GM06990 (cell line): Measurements from ENCODE around the gene PTPA.

Experiments used
- DNase-seq: peaks from one replicate; pipeline ENCODE4 v3.0.0-alpha.2; 2011; ENCODE audit not compliant: insufficient read length; ENCODE audit errors: extremely low read depth
- H3K27me3 ChIP-seq: replicated peaks from 2 replicates; pipeline ENCODE4 v1.6.0; 2011; ENCODE audit warnings: low read length; ENCODE audit not compliant: control insufficient read depth, insufficient read depth
- H3K36me3 ChIP-seq: 2 replicates; pipeline ENCODE4 v1.5.1; 2011; ENCODE audit warnings: low read length; ENCODE audit not compliant: control insufficient read depth, insufficient read depth
- H3K4me3 ChIP-seq: replicated peaks from 2 replicates; pipeline ENCODE4 v1.5.1; 2011; ENCODE audit warnings: low read depth, mild to moderate bottlenecking, control low read depth, low read length
- CTCF ChIP-seq: IDR thresholded peaks from 2 replicates; pipeline ENCODE4 v1.5.1; 2011; ENCODE audit warnings: low read length, control low read depth, mild to moderate bottlenecking, inconsistent platforms; ENCODE audit not compliant: insufficient read depth, poor library complexity, severe bottlenecking

Gene PTPA

GRCh38 chr9:129133082-129133481, 21.9 kb downstream of the PTPA start:
- Histone ChIP-seq H3K4me3 (no peak overlapping the region), H3K27me3 (no peaks in the 10 kb centered on the region), H3K36me3 (peaks cover 21% of the 10 kb centered on the region)
- DNase-seq: no peak
- TF ChIP-seq CTCF: no peak

- H3K36me3 ChIP-seq: peaks cover 21% of the 10 kb centered on the region
- no peak overlapping the region for H3K4me3 ChIP-seq
- H3K27me3 ChIP-seq: no peaks in the 10 kb centered on the region
- no peak for TF ChIP-seq CTCF
- DNase-seq: no peak
Observed at GRCh38 chr9:129135476-129135875, 24.3 kb downstream of the PTPA start.

- TF ChIP-seq CTCF: no peak
- H3K4me3 ChIP-seq: no peak overlapping the region
- no peaks in the 10 kb centered on the region for H3K27me3 ChIP-seq
- H3K36me3 ChIP-seq: peaks cover 21% of the 10 kb centered on the region
- DNase-seq: no peak
Observed at GRCh38 chr9:129136446-129137035, 25.3 kb downstream of the PTPA start.

- no peak for TF ChIP-seq CTCF
- Histone ChIP-seq H3K4me3 (no peak overlapping the region), H3K27me3 (no peaks in the 10 kb centered on the region), H3K36me3 (peaks cover 22% of the 10 kb centered on the region)
- no peak for DNase-seq
Observed at GRCh38 chr9:129137292-129138143, 26.3 kb downstream of the PTPA start.

GRCh38 chr9:129138144-129138462, 26.9 kb downstream of the PTPA start:
- no peak for DNase-seq
- H3K36me3 ChIP-seq: peaks cover 21% of the 10 kb centered on the region
- TF ChIP-seq CTCF: no peak
- no peak overlapping the region for H3K4me3 ChIP-seq
- H3K27me3 ChIP-seq: no peaks in the 10 kb centered on the region
